GM21619 (cell line): ENCODE data around the gene TTC9C.
A peak's percentile ranks its signal among the peaks of the same experiment; 100 is the strongest.
"Not testable (repeated sequence)": the region's sequence is repeated elsewhere in the genome, so short reads cannot be mapped to it uniquely, and the experiment has no call there.

Experiments
- ATAC-seq: cut with Tn5 transposase; IDR thresholded peaks from one replicate; pipeline ENCODE4 v1.9.1; 2021; ENCODE audit not compliant: unreplicated experiment

Gene TTC9C

DNA sequence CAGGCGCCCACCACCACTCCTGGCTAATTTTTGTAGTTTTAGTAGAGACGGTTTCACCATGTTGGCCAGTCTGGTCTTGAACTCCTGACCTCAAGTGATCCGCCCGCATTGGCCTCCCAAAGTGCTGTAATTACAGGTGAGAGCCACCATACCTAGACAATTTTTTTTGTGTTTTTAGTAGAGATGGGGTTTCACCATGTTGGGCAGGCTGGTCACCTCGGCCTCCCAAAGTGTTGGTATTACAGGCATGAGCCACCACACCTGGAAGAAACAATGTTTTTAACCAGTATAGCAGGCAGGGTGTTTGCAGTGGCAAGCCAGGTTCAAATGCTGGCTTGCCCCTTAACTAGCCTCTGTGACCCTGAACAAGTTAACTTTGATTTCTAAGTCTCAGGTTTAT is 21.6 kb downstream of the TTC9C start:
- not testable (repeated sequence) for ATAC-seq

DNA sequence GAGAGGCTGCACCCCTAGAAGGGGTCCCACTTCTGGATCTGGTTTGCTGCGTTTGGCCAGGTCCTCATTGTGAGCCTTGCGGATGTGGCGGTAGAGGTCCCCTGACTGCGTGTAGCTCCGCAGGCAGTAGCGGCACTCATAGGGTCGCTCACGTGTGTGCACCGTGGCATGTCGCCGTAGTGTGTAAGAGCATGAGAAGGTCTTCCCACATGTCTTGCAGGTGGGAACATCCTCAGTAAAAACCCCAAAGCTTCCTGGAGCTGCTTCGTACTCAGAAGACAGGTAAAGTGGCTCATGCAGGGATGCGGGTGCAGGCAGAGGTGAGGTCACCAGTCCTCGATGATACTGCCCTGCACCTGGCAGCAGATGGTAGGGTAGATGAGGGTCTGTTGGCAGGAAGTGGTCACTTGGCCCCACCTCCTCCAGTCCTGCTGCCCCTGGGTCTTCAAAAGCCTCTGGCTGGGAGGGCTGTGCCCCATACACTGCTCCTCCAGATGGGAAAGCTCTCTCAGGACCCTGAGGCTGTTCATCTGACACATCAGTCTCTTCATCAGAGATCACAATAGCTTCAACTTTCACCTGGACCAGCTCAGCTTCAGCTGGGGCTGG is 24.0 kb downstream of the TTC9C start:
- ATAC-seq: no peak

DNA sequence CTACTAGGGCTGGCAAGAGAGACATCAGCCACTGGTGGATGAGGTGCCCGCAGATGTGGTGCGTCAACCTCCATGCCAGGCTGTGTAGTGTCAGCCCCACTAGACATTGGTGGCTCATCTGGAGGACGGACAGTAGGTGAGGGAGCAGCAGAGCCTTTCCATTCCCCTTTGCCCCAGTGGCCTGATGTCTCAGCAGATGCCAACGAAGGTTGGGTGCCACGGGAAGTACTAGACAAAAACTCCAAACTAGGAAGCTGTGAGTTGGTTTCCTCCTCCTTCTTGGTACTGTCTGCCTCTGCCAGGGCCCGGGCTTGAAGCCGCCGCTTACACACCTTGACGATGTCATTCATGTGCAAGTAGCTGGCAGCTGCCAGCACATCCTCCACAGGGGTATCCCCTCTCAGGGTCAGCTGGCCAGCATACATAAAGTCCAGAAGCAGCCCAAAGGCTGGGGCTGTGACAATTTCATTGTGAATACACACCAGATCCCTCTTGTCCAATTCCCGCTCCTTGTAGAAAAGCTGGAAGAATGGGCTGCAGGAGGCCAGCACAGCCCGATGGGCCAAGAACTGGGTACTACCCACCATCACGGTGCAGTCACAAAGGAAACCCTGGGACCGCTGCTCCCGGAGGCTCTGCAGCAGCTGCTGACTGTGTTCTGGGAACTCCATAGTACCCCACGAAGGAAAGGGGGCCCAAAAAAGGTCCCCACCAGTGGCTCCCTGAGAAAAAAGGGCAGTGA is 24.9 kb downstream of the TTC9C start:
- no peak for ATAC-seq

DNA sequence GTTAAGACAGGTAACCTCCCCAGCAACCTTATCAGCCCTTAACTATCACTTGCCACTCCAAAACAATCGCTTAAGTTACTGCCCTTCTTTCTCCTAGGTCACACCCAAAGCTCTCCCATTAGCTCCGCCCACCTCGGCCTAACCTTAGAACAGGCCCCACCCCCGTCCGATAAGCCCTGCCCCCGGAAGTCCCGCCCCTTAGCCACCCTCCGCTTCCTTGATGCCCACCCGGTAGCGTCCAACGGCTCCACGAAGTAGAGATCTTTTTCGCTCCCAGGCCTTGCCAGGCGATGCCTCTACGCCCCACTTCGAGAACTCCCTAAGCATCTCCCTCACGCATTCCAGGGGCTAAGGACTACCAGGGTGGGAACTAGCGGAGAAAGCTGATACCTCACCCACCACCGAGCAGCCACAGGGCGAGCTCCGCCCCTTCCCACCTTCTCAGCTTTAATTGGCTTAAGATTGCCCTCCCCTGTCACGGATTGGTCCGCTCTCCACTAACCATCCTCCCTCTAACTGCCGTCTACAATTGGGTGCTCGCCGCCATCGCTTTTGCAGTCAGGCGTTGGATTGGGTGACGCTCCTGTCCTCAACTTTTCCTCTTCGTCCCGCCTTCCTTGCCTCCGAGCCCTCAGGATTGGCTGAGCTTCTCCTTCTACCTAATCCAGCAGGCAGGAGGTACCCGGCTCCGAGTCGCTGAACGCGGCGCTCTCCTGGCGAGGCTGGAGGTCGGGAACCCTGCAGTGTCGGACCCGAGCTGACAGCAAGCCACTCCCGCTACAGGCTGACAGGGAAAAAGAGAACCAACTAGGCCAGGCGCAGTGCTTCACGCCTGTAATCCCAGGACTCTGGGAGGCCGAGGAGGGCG is 25.7 kb downstream of the TTC9C start, which contains the start of gene ZBTB3:
TSS of gene ZBTB3 (minus strand) at position 425 of the 868 bp plus-strand sequence. CDS start 496 bp downstream, outside the sequence.
- ATAC-seq: peak; percentile 92

DNA sequence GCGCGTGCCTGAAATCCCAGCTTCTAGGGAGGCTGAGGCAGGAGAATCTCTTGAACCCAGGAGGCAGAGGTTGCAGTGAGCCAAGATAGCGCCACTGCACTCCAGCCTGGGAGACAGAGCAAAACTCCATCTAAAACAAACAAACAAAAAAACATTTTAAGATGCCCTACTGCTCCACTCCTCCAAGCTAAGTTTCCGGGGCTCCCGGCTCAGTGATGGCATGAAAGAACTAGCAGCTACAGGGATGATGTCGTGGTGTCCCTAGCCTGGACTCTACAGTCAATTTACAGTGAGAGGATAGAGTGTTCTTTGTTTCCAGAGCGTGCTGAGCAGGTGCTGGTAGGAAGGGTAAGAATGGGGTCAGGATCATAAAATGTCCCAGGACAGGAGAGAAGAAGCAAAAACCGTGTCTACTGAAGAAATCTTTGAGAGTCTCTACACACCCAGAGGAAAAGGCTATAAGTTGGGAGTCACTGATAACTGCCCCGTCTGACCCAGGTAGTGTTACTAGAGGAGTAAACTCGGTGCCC is 26.9 kb downstream of the TTC9C start:
- no peak for ATAC-seq

DNA sequence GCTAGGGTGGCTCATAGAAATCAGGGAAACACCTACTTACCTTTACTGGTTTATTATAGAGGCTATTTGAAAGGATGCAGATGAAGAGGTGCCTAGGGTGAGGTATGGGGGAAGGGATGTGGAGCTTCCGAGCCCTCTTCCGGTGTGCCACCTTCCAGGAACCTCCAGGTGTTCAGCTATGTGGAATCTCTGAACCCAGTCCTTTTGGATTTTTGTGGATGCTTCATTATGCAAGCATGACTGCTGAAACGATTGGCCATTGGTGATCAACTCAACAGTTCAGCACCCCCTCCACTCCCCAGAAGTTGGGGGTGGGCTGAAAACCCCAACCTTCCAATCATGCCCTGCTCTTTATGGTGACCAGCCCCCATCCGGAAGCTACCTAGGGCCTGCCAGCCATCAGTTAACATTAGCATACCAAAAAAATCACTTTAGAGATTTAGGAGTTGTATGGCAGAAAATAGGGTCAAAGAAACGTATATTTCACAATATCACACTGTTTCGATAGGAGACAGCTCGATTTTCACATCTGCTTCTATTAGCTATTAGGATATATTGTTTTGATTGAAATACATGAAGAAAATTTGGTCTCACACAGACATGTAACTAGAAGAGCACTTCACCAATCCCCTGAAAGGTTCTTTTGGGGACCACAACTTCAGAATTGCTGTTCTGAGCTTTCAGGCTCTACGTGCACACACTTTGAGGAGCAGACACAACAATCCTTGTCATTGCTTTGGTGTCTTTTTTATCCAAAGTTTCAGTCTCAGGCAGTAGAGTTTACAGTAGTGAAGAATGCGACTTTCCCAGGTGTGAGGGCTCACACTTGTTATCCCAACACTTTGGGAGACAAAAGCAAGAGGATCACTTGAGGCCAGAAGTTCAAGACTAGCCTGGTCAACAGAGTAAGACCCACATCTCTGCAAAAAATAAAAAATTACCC is 29.8 kb downstream of the TTC9C start:
- ATAC-seq: no peak

DNA sequence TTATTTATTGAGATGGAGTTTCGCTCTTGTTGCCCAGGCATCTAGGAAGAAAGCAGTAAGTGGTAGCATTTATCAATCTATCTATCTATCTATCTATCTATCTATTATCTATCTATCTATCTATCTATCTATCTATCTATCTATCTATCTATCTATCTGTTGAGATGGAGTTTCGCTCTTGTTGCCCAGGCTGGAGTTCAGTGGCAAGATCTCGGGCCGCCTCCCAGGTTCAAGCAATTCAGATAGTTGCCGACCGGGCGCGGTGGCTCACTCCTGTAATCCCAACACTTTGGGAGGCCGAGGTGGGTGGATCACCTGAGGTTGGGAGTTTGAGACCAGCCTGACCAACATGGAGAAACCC is 32.6 kb downstream of the TTC9C start:
- ATAC-seq: not testable (repeated sequence)

DNA sequence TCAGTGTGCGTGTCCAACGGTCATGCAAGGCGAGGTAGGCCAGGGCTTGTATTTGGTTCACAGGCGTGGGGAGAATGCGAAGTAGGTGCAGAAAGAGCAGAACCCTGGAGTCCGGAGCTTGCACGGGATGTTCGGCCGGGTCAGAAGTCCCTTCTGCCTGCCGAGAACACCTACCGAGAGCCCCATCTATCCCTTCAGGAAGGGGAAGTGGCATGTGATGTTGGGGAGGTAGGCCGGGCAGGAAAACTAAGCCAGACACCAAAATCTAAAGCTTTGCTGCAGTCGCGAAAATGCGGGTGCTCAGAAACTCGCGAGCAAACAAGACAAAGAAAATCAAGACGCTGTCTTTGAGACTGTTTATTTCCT is 42.5 kb downstream of the TTC9C start:
- peak; percentile 1 for ATAC-seq

DNA sequence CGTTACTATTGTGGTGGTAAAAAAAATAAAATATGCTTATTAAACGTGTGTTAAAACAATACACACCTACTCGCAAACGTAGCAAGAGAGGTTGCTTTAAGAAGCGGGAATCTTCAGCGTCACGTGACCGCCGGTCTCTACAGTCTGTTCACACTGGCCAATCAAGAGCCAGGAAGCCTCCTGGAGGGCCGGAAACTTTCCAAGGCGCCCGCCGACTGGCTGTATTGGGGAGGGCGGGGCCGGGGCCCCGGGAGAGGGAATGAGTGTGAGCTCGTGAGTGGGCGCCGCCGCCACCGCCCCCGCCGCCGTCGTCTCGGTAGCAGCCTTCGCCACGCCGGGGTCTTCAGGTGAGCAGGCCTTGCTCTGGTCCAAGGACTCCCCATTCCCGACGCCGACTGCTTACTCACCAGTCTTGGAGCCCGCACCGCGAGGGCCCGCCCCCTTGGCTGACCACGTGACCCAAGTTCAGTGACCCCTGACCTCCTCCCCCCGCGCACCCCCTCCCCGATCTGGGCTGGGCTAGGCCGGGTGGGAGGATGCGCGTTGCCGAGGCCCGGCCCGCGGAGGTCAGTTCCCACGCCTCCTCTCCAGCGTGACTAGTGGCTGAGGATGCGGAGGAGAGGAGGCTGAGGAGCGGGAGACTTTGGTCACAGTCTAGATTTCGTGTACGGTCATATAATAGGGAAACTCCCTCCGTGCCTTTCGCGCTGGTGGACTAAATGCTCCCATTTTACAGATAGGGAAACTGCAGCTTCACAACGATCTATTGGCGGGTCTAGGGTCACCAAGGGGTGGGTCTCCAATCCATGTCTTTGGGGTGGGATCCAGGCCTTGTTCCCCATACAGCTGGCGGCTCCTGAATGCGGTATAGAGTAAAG is 43.1 kb downstream of the TTC9C start, which contains the start of gene TAF6L:
TSS of gene TAF6L (plus strand) at position 253 of the 878 bp plus-strand sequence. CDS start 4,388 bp downstream, outside the sequence.
- peak; percentile 82 for ATAC-seq

DNA sequence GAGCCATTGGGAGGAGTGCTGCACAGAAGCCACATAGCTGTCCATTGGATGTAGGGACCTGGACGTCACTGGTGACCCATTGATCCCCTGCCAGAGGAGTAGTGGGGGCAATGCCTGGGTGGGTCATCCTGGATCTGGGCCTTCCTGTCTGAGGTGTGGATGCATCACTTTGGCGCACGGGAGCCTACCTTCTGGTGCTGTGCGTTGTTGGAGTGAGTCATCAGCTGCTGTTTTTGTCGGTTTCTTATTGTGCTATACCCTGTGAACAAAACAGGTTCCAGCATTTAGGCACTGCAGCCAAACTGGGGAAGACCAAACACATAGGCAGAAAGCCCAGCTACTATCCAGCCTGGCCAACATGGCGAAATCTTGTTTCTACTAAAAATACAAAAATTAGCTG is 46.1 kb downstream of the TTC9C start:
- no peak for ATAC-seq

DNA sequence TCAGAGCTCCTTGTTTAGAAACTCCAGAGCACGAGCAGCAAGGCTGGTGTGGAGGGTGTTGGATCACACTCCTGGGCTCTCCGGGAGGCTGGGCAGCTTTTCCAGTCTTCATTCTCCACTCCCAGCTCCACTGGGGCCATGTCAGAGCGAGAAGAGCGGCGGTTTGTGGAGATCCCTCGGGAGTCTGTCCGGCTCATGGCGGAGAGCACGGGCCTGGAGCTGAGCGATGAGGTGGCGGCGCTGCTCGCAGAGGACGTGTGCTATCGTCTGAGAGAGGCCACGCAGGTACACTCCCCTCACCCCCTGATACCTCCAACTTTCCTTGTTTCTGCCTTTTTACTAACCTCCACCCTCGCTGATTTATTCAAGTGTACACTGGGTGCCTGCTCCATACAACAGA is 47.4 kb downstream of the TTC9C start:
- ATAC-seq: no peak

DNA sequence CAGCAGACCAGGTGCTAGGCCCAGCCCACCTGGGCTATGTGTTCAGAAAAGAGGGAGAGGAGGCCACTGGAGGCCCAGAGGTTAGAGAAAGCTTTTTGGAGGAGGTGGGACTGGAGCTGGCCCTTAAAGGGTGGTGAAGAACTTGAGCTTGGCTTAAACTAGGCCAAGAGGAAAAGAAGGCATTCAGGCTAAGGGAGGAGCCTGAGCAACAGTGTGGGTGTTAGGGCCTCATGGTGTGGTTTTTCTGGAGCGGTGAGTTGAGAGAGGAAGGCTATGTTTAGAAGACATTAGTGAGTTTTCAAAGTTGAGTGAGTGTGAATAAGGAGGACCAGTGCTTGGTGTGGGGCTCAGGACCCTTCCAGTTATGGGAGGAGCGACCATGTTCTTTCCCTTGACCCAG is 49.1 kb downstream of the TTC9C start:
- ATAC-seq: no peak

DNA sequence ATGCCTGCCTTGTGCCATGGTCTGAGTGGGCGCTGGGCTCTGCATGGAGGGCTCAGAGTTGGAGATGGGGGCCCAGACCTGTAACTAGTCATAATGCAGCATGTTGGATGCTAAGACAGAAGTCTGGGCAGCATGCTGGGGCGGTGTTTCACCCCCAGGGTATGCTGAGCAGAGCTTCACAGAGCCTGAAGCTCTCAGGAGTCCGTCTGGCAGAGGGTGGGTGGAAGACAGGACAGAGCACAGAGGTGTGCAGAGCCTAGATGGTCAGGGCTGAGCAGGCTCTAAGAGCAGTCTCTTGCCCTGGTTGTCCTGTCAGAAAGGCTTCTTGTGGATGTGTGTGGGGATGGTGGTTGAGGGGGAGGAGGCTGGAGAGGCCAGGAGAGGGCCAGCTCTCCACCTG is 50.2 kb downstream of the TTC9C start:
- ATAC-seq: no peak

DNA sequence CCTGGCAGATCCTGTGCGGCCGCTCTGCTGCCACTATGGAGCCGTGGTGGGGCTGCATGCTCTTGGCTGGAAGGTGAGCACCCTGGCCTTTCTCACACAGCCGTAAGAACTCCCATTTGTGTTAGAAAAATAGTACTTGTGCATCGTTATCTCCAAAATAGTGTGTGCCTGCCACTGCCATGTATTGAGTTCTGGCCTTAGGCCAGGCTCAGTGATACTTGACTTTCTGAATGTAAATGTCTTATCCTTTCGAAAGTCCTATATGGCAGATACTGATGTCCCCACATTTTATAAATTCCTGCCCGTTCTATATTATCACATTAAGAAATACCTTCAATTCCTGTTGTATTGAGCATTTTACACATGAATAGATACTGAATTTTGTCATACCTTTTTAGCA is 54.5 kb downstream of the TTC9C start:
- ATAC-seq: no peak

DNA sequence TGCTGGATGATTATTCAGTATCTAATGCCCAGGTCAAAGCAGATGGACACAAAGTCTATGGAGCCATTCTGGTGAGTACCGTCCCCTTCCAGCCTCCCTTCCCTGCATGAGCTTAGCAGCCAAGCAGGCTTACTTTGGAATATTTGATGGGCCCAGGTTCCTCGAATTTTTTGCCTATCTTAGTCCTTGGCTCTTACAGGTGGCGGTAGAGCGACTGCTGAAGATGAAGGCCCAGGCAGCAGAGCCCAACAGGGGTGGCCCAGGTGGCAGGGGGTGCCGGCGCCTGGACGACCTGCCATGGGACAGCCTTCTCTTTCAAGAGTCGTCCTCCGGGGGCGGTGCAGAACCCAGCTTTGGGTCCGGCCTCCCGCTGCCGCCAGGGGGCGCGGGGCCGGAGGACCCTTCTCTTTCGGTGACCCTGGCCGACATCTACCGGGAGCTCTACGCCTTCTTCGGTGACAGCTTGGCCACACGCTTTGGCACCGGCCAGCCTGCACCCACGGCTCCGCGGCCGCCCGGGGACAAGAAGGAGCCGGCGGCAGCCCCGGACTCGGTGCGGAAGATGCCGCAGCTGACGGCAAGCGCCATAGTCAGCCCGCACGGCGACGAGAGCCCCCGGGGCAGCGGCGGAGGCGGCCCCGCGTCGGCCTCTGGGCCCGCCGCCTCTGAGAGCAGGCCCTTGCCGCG is 58.2 kb downstream of the TTC9C start:
- ATAC-seq: peak; percentile 70

DNA sequence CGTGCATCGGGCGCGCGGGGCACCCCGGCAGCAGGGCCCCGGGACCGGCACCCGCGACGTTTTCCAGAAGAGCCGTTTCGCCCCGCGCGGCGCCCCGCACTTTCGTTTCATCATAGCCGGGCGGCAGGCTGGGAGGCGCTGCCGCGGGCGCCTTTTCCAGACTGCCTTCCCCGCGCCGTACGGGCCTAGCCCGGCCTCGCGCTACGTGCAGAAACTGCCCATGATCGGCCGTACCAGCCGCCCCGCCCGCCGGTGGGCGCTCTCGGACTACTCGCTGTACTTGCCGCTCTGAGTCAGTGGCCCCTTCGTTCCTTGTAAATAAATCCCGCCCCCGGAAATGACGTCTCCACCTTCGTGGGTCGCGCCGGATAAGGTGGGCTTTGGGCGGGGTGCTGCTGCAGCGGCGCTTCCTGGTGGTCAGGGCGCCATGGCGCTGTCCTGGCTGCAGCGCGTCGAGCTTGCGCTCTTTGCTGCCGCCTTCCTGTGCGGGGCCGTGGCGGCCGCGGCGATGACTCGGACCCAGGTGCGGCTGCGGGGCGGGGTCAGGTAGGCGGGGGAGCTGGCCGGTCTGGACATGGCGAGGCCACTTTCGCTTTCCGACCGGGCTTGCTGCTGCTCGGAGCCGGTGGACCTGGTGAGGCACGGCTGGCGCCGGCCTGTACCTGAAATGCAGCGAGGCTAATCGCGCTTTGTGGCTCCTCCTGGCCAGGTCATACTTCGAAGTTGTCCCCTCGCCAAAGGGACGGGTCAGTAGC is 58.9 kb downstream of the TTC9C start, which contains the start of gene TMEM179B:
TSS of gene TMEM179B (plus strand) at position 398 of the 755 bp plus-strand sequence. CDS start at position 428, 30 bp downstream.
- ATAC-seq: peak; percentile 57
